Peyer's patch (tissue), 4 donors: Measurements from ENCODE around the gene DNAJC7.

Experiments
- CTCF ChIP-seq, 6 experiments: fragments of 450-650 bp in 4 of 6; fragments of 200-600 bp in 2 of 6; sonication (generic) in 1 of 6; IDR thresholded peaks; one replicate each; pipeline ENCODE4 v1.5.1; 2017 to 2019; ENCODE audit warnings: antibody characterized with exemption in 6 of 6, mild to moderate bottlenecking in 3 of 6, moderate library complexity in 1 of 6
- POLR2A ChIP-seq, 2 donors: fragments of 450-650 bp; IDR thresholded peaks; one replicate each; pipeline ENCODE4 v1.5.1; 2017; ENCODE audit warnings: antibody characterized with exemption in 2 of 2, mild to moderate bottlenecking in 2 of 2, moderate library complexity in 2 of 2

- TF ChIP-seq CTCF (IDR thresholded peaks at IDR 0.05) (no peak), POLR2A (IDR thresholded peaks at IDR 0.05) (no peak)
These were observed 30.6 kb downstream of the DNAJC7 start for GRCh38 chr17:41986634-41987033.
